Tibial artery (tissue), 4 donors: ENCODE measurements around the gene SCGB1D1.

ENCODE experiments used
- DNase-seq, 2 donors: peaks; one replicate each; pipeline ENCODE4 v3.0.0-alpha.2; 2019
- H3K27ac ChIP-seq, 2 donors: fragments of 200-600 bp; sonication (generic) in 1 of 2; 1 replicate in 1 of 2; 2 replicates in 1 of 2; pipeline ENCODE4 v1.5.1; 2018 to 2019; ENCODE audit warnings: mild to moderate bottlenecking in 1 of 2
- H3K27me3 ChIP-seq, 2 donors: fragments of 200-600 bp; sonication (generic) in 1 of 2; one replicate each; pipeline versions ENCODE4 v1.5.1 to v1.6.0; 2016 to 2019
- H3K36me3 ChIP-seq, 3 donors: fragments of 200-600 bp; sonication (generic) in 2 of 3; one replicate each; pipeline ENCODE4 v1.5.1; 2016 to 2019; ENCODE audit warnings: mild to moderate bottlenecking in 2 of 3
- H3K4me1 ChIP-seq, 4 donors: fragments of 200-600 bp; sonication (generic) in 2 of 4; 1 replicate in 3 of 4; 2 replicates in 1 of 4; pipeline ENCODE4 v1.5.1; 2016 to 2019
- H3K4me3 ChIP-seq, 2 donors: fragments of 200-600 bp; sonication (generic) in 1 of 2; 1 replicate in 1 of 2; 2 replicates in 1 of 2; pipeline ENCODE4 v1.5.1; 2018 to 2019; ENCODE audit warnings: mild to moderate bottlenecking in 2 of 2
- H3K9me3 ChIP-seq, 3 donors: fragments of 200-600 bp; sonication (generic) in 1 of 3; one replicate each; pipeline ENCODE4 v1.5.1; 2016 to 2019
- CTCF ChIP-seq, 2 experiments: fragments of 200-600 bp in 1 of 2; fragments of 450-650 bp in 1 of 2; IDR thresholded peaks; one replicate each; pipeline ENCODE4 v1.5.1; 2017 to 2019; ENCODE audit warnings: antibody characterized with exemption in 2 of 2, mild to moderate bottlenecking in 1 of 2, moderate library complexity in 1 of 2
- intact Hi-C: fragments of 100-400 bp; cut with DNase I; formaldehyde crosslinking; loops from one replicate; pipeline ENCODE4 v1.15.0; 2023; ENCODE audit warnings: low total_unique reads

The SCGB1D1 gene

GRCh38 chr11:62152245-62153086, 37.5 kb upstream of the SCGB1D1 start:
- peaks cover 37 to 57% (median 50%) of the 10 kb centered on the region in 3 donors for H3K36me3 ChIP-seq

GRCh38 chr11:62153087-62153395, 37.0 kb upstream of the SCGB1D1 start:
- intact Hi-C loops = no loop called here
- TF ChIP-seq CTCF (IDR thresholded peaks at IDR 0.05) = no peak
- no peak overlapping the region for H3K27ac ChIP-seq
- H3K4me3 ChIP-seq = no peak overlapping the region
- no peaks in the 10 kb centered on the region for H3K27me3 ChIP-seq
- no peaks in the 10 kb centered on the region for H3K4me1 ChIP-seq
- H3K9me3 ChIP-seq = no peaks in the 10 kb centered on the region
- no peak for DNase-seq
- H3K36me3 ChIP-seq = peaks cover 33 to 51% (median 46%) of the 10 kb centered on the region in 3 donors

More at GRCh38 chr11:62152245-62153086, 37.5 kb upstream of the SCGB1D1 start:
- no peaks in the 10 kb centered on the region for H3K4me1 ChIP-seq
- TF ChIP-seq CTCF (IDR thresholded peaks at IDR 0.05) = no peak
- no peaks in the 10 kb centered on the region for H3K9me3 ChIP-seq
- DNase-seq = peak in 1 of 2 donors; percentile 43
- intact Hi-C loops = no loop called here
- H3K27ac ChIP-seq = no peak overlapping the region
- no peak overlapping the region for H3K4me3 ChIP-seq
- H3K27me3 ChIP-seq = no peaks in the 10 kb centered on the region

- no peak for DNase-seq
- no peaks in the 10 kb centered on the region for H3K4me1 ChIP-seq
Measured at GRCh38 chr11:62153617-62154016, 36.4 kb upstream of the SCGB1D1 start.

GRCh38 chr11:62157603-62158002, 32.4 kb upstream of the SCGB1D1 start:
- intact Hi-C loops = no loop called here
- Histone ChIP-seq H3K4me3 (no peak overlapping the region), H3K4me1 (no peaks in the 10 kb centered on the region), H3K27me3 (no peaks in the 10 kb centered on the region), H3K27ac (no peak overlapping the region), H3K36me3 (peaks cover 0 to 6% (median 3%) of the 10 kb centered on the region in 3 donors), H3K9me3 (no peaks in the 10 kb centered on the region)
- DNase-seq = peak in 1 of 2 donors; percentile 28
- no peak for TF ChIP-seq CTCF (IDR thresholded peaks at IDR 0.05)

More at GRCh38 chr11:62153617-62154016, 36.4 kb upstream of the SCGB1D1 start:
- Histone ChIP-seq H3K4me3 (no peak overlapping the region), H3K9me3 (no peaks in the 10 kb centered on the region), H3K36me3 (peaks cover 27 to 45% (median 40%) of the 10 kb centered on the region in 3 donors), H3K27me3 (no peaks in the 10 kb centered on the region), H3K27ac (no peak overlapping the region)
- intact Hi-C loops = no loop called here
- TF ChIP-seq CTCF (IDR thresholded peaks at IDR 0.05) = no peak

GRCh38 chr11:62166371-62166770, 23.6 kb upstream of the SCGB1D1 start:
- Histone ChIP-seq H3K36me3 (no peaks in the 10 kb centered on the region), H3K27ac (no peak overlapping the region), H3K9me3 (no peaks in the 10 kb centered on the region), H3K4me1 (no peaks in the 10 kb centered on the region), H3K27me3 (peaks cover 0 to 28% of the 10 kb centered on the region in 2 donors), H3K4me3 (no peak overlapping the region)
- intact Hi-C loops = loop anchor here (5.0 kb wide), 1 partner anchor 151 kb away; no protein-coding TSS in a partner anchor
- DNase-seq = no peak
- no peak for TF ChIP-seq CTCF (IDR thresholded peaks at IDR 0.05)
